AG09309 (cell line): Measurements from ENCODE around the gene TAF1.
"Not testable (repeated sequence)": the region's sequence is repeated elsewhere in the genome, so short reads cannot be mapped to it uniquely, and the experiment has no call there.

ENCODE experiments used
- DNase-seq: peaks from one replicate; pipeline ENCODE4 v3.0.0-alpha.2; 2010; ENCODE audit warnings: low read depth
- H3K4me3 ChIP-seq: 2 replicates; pipeline ENCODE4 v1.5.1; 2011; ENCODE audit warnings: mild to moderate bottlenecking, low read depth, low read length, moderate library complexity; ENCODE audit not compliant: control insufficient read depth
- TF ChIP-seq, protein P1 (sequence below): IDR thresholded peaks from 2 replicates; pipeline ENCODE4 v1.5.1; 2011; ENCODE audit warnings: mild to moderate bottlenecking, low read depth, low read length, inconsistent platforms; ENCODE audit not compliant: insufficient read depth, control insufficient read depth; ENCODE audit errors: missing control alignments

The TAF1 gene

DNA sequence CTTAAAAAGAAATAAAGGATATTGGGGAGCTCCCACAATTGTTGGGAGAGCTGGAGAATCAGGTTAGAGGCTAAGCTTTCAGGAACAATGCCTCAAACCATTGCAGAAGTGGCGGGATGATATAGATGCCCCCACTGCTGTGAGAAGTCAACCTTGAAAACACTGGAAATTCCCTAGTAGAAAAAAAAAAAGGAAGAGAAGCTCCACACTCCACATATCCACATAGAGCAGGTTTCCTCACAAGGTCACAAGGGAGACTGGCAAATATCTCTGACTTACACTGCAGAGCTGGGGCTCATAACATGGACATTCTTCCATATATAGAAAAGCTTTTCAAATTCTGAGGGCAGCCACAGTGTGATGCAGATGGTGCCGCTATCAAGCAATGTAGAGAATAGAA, 144.0 kb downstream of the TAF1 start:
- no peak overlapping the region for H3K4me3 ChIP-seq
- DNase-seq: no peak
- TF ChIP-seq, protein P1, sequence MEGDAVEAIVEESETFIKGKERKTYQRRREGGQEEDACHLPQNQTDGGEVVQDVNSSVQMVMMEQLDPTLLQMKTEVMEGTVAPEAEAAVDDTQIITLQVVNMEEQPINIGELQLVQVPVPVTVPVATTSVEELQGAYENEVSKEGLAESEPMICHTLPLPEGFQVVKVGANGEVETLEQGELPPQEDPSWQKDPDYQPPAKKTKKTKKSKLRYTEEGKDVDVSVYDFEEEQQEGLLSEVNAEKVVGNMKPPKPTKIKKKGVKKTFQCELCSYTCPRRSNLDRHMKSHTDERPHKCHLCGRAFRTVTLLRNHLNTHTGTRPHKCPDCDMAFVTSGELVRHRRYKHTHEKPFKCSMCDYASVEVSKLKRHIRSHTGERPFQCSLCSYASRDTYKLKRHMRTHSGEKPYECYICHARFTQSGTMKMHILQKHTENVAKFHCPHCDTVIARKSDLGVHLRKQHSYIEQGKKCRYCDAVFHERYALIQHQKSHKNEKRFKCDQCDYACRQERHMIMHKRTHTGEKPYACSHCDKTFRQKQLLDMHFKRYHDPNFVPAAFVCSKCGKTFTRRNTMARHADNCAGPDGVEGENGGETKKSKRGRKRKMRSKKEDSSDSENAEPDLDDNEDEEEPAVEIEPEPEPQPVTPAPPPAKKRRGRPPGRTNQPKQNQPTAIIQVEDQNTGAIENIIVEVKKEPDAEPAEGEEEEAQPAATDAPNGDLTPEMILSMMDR: no peak

DNA sequence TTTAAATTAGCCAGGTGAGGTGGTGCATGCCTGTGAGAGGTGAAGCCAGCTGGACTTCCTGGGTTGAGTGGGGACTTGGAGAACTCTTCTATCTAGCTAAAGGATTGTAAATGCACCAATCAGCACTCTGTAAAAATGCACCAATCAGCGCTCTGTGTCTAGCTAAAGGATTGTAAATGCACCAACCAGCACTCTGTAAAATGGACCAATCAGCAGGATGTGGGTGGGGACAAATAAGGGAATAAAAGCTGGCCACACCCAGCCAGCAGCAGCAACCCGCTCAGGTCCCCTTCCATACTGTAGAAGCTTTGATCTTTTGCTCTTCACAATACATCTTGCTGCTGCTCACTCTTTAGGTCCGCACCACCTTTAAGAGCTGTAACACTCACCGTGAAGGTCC, 147.6 kb downstream of the TAF1 start:
- not testable (repeated sequence) for H3K4me3 ChIP-seq, DNase-seq

DNA sequence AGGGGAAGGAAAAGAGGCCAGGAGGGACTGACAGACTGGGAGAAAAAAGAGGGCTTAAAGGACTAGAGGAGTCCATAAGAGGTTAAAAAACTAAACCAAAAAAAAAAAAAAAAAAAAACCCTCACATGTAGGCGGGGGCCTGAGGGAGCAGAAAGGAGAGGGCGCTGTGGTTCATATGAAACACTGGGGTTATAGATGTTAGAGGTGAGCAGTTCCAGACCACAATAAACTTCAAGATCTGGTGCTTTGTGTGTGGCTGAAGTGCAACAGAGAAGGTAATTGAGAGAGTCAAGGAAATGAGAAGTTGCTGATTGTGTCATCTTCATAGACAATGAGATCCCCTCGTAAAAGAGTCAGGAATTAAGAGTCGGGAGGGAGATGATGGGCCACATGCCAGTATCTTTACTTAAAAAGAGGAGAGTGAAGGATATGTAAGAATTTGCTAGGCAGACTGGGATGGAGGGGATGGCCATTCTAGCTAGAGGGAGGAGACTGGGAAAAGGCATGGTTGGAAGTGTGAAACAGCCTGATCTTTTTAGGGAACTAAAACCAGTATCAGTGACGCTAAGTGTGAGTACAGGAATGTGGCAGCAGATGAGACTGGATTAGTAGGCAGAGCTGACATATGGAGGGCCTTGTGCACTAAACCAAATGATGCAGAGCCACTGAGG, 148.3 kb downstream of the TAF1 start:
- no peak for DNase-seq
- no peak overlapping the region for H3K4me3 ChIP-seq
- TF ChIP-seq, protein P1: no peak

DNA sequence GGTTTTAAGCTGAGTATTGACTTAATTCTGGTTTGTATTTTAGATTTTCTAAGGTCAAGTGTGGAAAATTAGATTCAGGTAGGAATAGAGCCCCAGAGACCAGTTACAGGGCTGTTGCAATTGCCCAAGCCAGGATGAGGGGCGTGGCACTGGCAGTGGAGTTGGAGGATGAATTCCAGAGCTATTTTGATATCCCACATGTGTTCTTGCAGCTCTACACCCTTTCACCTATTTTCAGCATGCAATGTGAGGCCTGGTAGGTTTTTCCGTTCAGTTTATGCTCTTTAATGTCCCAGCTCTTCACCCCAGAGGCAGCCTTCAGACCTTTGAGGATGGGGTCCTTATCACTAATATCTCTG, 148.9 kb downstream of the TAF1 start:
- TF ChIP-seq, protein P1: no peak
- no peak for DNase-seq
- no peak overlapping the region for H3K4me3 ChIP-seq
